Heart right ventricle (tissue), 16 donors: Measurements from ENCODE around the gene SMARCA2. TPM values are rescaled to one million over a fixed set of nuclear protein-coding genes. Genes with fewer than 3 reads are reported as not detected.

Source experiments
- ATAC-seq, 8 donors: fragments of 200-7000 bp; cut with Tn5 transposase; one replicate each; pipeline ENCODE4 v1.9.1; 2020; ENCODE audit warnings: mild to moderate bottlenecking in 8 of 8, moderate library complexity in 8 of 8, moderate number of reproducible peaks in 1 of 8
- DNase-seq, 2 donors: peaks; one replicate each; pipeline ENCODE4 v3.0.0-alpha.2; 2020
- H3K27ac ChIP-seq, 10 donors: fragments of 200-600 bp; sonication (generic) in 2 of 10; one replicate each; pipeline versions ENCODE4 v1.5.0 to v1.8.0; 2020 to 2022; ENCODE audit warnings: mild to moderate bottlenecking in 3 of 10
- H3K27me3 ChIP-seq, 7 donors: fragments of 200-600 bp; one replicate each; pipeline ENCODE4 v1.8.0; 2021 to 2022; ENCODE audit warnings: mild to moderate bottlenecking in 2 of 7
- H3K36me3 ChIP-seq, 9 donors: fragments of 200-600 bp; sonication (generic) in 1 of 9; one replicate each; pipeline versions ENCODE4 v1.5.0 to v1.8.0; 2020 to 2022; ENCODE audit warnings: mild to moderate bottlenecking in 2 of 9
- H3K4me1 ChIP-seq, 9 donors: fragments of 200-600 bp; sonication (generic) in 1 of 9; one replicate each; pipeline versions ENCODE4 v1.5.0 to v1.8.0; 2020 to 2022; ENCODE audit warnings: mild to moderate bottlenecking in 4 of 9
- H3K4me3 ChIP-seq, 10 donors: fragments of 200-600 bp; sonication (generic) in 2 of 10; one replicate each; pipeline versions ENCODE4 v1.5.0 to v1.8.0; 2020 to 2022; ENCODE audit warnings: mild to moderate bottlenecking in 7 of 10, moderate library complexity in 2 of 10
- H3K9me3 ChIP-seq, 11 donors: fragments of 200-600 bp in 10 of 11; sonication (generic) in 2 of 11; one replicate each; pipeline versions ENCODE4 v1.5.0 to v1.8.0; 2013 to 2022; ENCODE audit warnings: mild to moderate bottlenecking in 2 of 11, control low read depth in 1 of 11, moderate library complexity in 1 of 11
- WGBS, 2 donors: extraction: QIAGEN DNeasy Blood & Tissue Kit; methylation state at CpG; one replicate each; pipeline ENCODE4 v1.1.7; 2013; ENCODE audit warnings: inconsistent platforms in 1 of 2; 5-methylcytosine and 5-hydroxymethylcytosine counted together
- intact Hi-C, 10 donors: fragments of 100-400 bp; cut with DNase I; formaldehyde crosslinking; loops; one replicate each; pipeline versions ENCODE4 v1.11.1 to v1.14.2; 2022
- polyA plus RNA-seq, 2 donors: library from polyadenylated mRNA; stranded (reverse); fragments of 200-250 nt; gene quantifications; one replicate each; pipeline ENCODE4 v1.2.3, GENCODE V29; 2013
- total RNA-seq, 10 donors: library from RNA; stranded (reverse); fragmentation: NEBNext Ultra II Directional in 3 of 10; extraction: Animal tissue kit (Norgen Biotek cat#: 25700) in 3 of 10; gene quantifications; one replicate each; pipeline versions ENCODE4 v1.2.1 to v1.2.4, GENCODE V29; 2021 to 2023
- TF ChIP-seq, protein P1 (sequence below), 9 donors: fragments of 200-600 bp; sonication (generic) in 2 of 9; IDR thresholded peaks; one replicate each; pipeline versions ENCODE4 v1.5.0 to v1.8.0; 2021 to 2022; ENCODE audit warnings: antibody characterized with exemption in 9 of 9, mild to moderate bottlenecking in 5 of 9, moderate library complexity in 1 of 9
- donor health status: Arrhythmogenic right ventricular cardiomyopathy.
- donor health status: ischemic (EF 13 %, LVEDD 7.1; RV severe dilation, severe dysfunction).
- donor health status: healthy with polysubstance abuse.
- donor health status: DM: no; HTN: yes; CAD: no.
- donor health status: DM: no; HTN: no; CAD: no.
- donor health status: ischemic (EF 25% LVEDD 6.9; RV normal size, moderate dysfunction).
- donor health status: ischemic (EF 25% LVEDD 5.7; RV mildly dilated, moderate dysfunction).
- donor health status: healthy.
- donor health status: DM: yes; HTN: yes; CAD: no.
- donor health status: Ischemic cardiomyopathy.
- donor health status: ischemic (EF 35%, LVEDD 5.7; RV mildly dilated, moderate dysfunction).
- donor health status: nonischemic (EF 11% LVEDD 7.7; RV severe dilation, severe dysfunction).
- donor health status: DM: yes; HTN: yes; CAD: no.
- donor health status: PGD.
- donor health status: ischemic (EF 29% LVEDD 5.4; RV normal size, mild dysfunction).
- donor health status: nonischemic (EF 23%, LVEDD 6.1; RV moderate dilation, normal function).

SMARCA2 gene
- total and polyA plus RNA-seq, 12 donors, result 26.5 to 140 (median 105) TPM

DNA sequence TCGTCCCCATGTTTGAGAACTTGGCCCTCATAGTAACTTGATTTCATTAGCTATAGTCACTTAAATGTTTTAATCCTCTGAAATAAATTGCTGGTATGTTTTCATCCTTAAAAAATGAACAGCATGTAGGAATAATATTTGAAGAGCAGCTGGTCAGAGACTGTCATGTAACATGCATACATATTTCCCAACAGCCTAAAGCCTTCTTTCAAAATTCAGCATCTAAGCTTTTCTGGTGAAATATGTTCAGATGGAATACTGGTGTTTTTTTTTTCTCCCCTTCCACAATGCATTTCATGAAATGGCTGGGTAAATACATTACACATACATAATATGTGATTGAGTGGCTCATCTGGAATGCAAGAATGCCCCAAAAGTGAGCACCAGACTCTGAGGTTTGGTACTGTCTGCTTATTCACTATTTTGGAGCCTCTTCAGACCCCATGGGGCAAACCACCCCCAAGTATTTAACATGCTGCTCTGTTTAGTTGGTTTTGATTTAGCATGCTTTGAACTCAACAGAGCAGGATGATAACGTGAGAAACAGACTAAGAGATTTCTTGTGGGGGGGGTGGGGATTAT lies 94.0 kb downstream of the SMARCA2 start:
- Histone ChIP-seq H3K9me3 (no peaks in the 10 kb centered on the region), H3K36me3 (peaks cover 0 to 100% (median 44%) of the 10 kb centered on the region in 9 donors), H3K27me3 (no peaks in the 10 kb centered on the region), H3K4me1 (no peaks in the 10 kb centered on the region), H3K27ac (peak overlapping the region in 1 of 10 donors; percentile 16), H3K4me3 (no peak overlapping the region)
- DNase-seq (no peak), ATAC-seq (no peak)
- TF ChIP-seq, protein P1, sequence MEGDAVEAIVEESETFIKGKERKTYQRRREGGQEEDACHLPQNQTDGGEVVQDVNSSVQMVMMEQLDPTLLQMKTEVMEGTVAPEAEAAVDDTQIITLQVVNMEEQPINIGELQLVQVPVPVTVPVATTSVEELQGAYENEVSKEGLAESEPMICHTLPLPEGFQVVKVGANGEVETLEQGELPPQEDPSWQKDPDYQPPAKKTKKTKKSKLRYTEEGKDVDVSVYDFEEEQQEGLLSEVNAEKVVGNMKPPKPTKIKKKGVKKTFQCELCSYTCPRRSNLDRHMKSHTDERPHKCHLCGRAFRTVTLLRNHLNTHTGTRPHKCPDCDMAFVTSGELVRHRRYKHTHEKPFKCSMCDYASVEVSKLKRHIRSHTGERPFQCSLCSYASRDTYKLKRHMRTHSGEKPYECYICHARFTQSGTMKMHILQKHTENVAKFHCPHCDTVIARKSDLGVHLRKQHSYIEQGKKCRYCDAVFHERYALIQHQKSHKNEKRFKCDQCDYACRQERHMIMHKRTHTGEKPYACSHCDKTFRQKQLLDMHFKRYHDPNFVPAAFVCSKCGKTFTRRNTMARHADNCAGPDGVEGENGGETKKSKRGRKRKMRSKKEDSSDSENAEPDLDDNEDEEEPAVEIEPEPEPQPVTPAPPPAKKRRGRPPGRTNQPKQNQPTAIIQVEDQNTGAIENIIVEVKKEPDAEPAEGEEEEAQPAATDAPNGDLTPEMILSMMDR (IDR thresholded peaks at IDR 0.05), result no peak
- intact Hi-C loops, result no loop called here
- WGBS, 2 donors, result 53 to 66% methylated on average over 2 of the region's 2 CpGs

DNA sequence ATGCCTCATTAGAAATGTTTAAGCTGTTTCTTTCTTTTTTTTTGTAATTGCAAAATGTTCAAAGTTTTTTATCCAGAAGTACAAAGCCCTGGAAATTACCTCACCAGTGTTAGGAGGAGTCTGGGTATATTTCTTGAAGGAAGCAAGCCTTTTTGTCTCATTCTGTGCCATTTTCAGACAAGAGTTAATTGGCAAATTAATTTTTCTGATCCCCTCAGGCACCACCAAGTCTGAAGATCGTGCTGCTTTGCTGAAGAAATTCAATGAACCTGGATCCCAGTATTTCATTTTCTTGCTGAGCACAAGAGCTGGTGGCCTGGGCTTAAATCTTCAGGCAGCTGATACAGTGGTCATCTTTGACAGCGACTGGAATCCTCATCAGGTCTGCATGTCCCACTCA lies 94.9 kb downstream of the SMARCA2 start:
- ATAC-seq (no peak), DNase-seq (no peak)
- TF ChIP-seq, protein P1 (IDR thresholded peaks at IDR 0.05), result no peak
- intact Hi-C loops, result no loop called here
- H3K4me1 ChIP-seq, result no peaks in the 10 kb centered on the region
- H3K36me3 ChIP-seq, result peaks cover 0 to 100% (median 42%) of the 10 kb centered on the region in 9 donors
- WGBS, 2 donors, result 87 to 95% methylated on average over 2 of the region's 2 CpGs
- no peak overlapping the region for H3K27ac ChIP-seq
- no peaks in the 10 kb centered on the region for H3K27me3 ChIP-seq
- H3K4me3 ChIP-seq, result no peak overlapping the region
- no peaks in the 10 kb centered on the region for H3K9me3 ChIP-seq

DNA sequence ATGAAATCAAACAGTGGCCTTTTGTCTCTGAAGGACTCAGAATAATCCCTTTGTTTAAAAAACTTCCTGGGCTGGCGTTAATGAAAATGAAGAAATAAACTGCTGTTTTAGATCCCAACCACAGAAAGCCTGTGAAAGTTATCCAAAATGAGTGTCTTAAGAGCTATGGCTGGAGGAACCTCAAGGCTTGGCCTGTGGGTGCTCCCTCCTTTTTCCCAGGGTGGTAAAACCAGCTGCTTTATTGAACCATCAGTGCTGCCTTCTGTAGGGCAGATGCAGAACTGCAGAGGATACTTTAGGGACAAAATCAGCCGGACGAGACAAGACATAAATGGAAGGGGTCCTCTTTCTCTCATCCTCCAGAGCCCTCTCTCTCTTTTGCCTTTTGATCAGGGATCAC lies 100.9 kb downstream of the SMARCA2 start:
- Histone ChIP-seq H3K9me3 (no peaks in the 10 kb centered on the region), H3K27me3 (no peaks in the 10 kb centered on the region), H3K36me3 (peaks cover 0 to 100% (median 55%) of the 10 kb centered on the region in 9 donors), H3K27ac (no peak overlapping the region), H3K4me1 (peaks cover 0 to 8% (median 4%) of the 10 kb centered on the region in 9 donors), H3K4me3 (no peak overlapping the region)
- DNase-seq (no peak), ATAC-seq (no peak)
- intact Hi-C loops, result no loop called here
- 89 to 91% methylated on average over 3 of the region's 3 CpGs for WGBS, 2 donors
- TF ChIP-seq, protein P1 (IDR thresholded peaks at IDR 0.05), result peak in 7 of 9 donors; percentile 16 to 54 (median 31)

DNA sequence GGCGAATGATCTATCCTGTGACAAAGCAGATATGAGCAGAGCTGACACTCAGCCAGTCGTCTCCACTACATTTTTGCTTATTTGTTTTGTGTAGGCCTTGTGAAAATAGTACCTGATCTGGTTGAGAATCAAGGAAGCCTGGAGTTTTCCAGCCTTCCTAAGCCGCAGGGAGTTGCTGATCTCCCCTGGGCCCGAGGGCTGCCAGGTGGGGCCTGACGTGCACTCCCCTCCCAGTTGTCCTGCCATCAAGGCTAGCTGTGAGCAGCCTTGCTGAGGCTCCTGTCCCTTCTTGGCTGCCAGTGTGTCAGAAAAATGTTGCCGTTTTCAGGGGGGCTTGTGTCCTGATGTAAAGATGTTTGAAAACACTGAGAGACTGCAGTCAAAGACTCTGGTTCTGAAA lies 102.4 kb downstream of the SMARCA2 start:
- intact Hi-C loops, result no loop called here
- 85 to 88% methylated on average over 6 of the region's 6 CpGs for WGBS, 2 donors
- H3K4me3 ChIP-seq, result no peak overlapping the region
- DNase-seq (no peak), ATAC-seq (peak in 1 of 8 donors; percentile 47)
- peaks cover 0 to 22% (median 16%) of the 10 kb centered on the region in 9 donors for H3K4me1 ChIP-seq
- no peak overlapping the region for H3K27ac ChIP-seq
- H3K36me3 ChIP-seq, result peaks cover 0 to 99% (median 50%) of the 10 kb centered on the region in 9 donors
- no peaks in the 10 kb centered on the region for H3K9me3 ChIP-seq
- no peaks in the 10 kb centered on the region for H3K27me3 ChIP-seq
- TF ChIP-seq, protein P1 (IDR thresholded peaks at IDR 0.05), result no peak
